Astrocyte (in vitro differentiated cells and primary cell): ENCODE results near the gene ADD1. TPM values are rescaled to one million over a fixed set of nuclear protein-coding genes. Genes with fewer than 3 reads are reported as not detected.

Experiments
- DNase-seq: peaks from one replicate; pipeline ENCODE4 v3.0.0-alpha.2; 2010; ENCODE audit warnings: low read depth
- FAIRE-seq: peaks from 2 replicates; lab custom pipeline; 2011; peaks lifted over from hg19 to GRCh38; lab: Jason Lieb, UNC
- H2AFZ ChIP-seq: 2 replicates; pipeline ENCODE4 v1.6.0; 2012; ENCODE audit warnings: low read depth, low read length, inconsistent platforms
- H3K27ac ChIP-seq: 2 replicates; pipeline ENCODE4 v1.5.1; 2011; ENCODE audit warnings: low read depth, low read length, inconsistent platforms
- H3K27me3 ChIP-seq: 2 replicates; pipeline ENCODE4 v1.6.0; 2011; ENCODE audit warnings: low read length, inconsistent platforms; ENCODE audit not compliant: insufficient read depth
- H3K36me3 ChIP-seq: 2 replicates; pipeline ENCODE4 v1.5.1; 2011; ENCODE audit warnings: low read length, inconsistent platforms; ENCODE audit not compliant: insufficient read depth
- H3K4me1 ChIP-seq: 2 replicates; pipeline ENCODE4 v1.5.1; 2011; ENCODE audit warnings: low read length, inconsistent platforms; ENCODE audit not compliant: insufficient read depth
- H3K4me2 ChIP-seq: 2 replicates; pipeline ENCODE4 v1.6.0; 2012; ENCODE audit warnings: low read length, inconsistent platforms
- H3K4me3 ChIP-seq: 2 replicates; pipeline ENCODE4 v1.5.1; 2011; ENCODE audit warnings: low read depth, mild to moderate bottlenecking, low read length, inconsistent platforms; ENCODE audit not compliant: insufficient read depth
- H3K79me2 ChIP-seq: 2 replicates; pipeline ENCODE4 v1.6.0; 2012; ENCODE audit warnings: mild to moderate bottlenecking, low read length, inconsistent platforms; ENCODE audit not compliant: insufficient read depth
- H3K9ac ChIP-seq: 2 replicates; pipeline ENCODE4 v1.6.0; 2012; ENCODE audit warnings: mild to moderate bottlenecking, low read length, inconsistent platforms
- H3K9me3 ChIP-seq: 2 replicates; pipeline ENCODE4 v1.5.1; 2012; ENCODE audit warnings: low read depth, mild to moderate bottlenecking, low read length, inconsistent platforms; ENCODE audit not compliant: insufficient read depth
- H4K20me1 ChIP-seq: 2 replicates; pipeline ENCODE4 v1.6.0; 2012; ENCODE audit warnings: low read length, inconsistent platforms; ENCODE audit not compliant: insufficient read depth
- H3K27ac Mint-ChIP-seq: one replicate; pipeline ENCODE4 v1.8.0; 2021; ENCODE audit warnings: mild to moderate bottlenecking, mixed read lengths; ENCODE audit not compliant: unreplicated experiment
- H3K27me3 Mint-ChIP-seq: one replicate; pipeline ENCODE4 v1.8.0; 2021; ENCODE audit warnings: low read depth, mixed read lengths; ENCODE audit not compliant: unreplicated experiment
- H3K36me3 Mint-ChIP-seq: one replicate; pipeline ENCODE4 v1.8.0; 2021; ENCODE audit warnings: low read depth, mixed read lengths; ENCODE audit not compliant: unreplicated experiment
- H3K4me1 Mint-ChIP-seq: one replicate; pipeline ENCODE4 v1.8.0; 2021; ENCODE audit warnings: low read depth, mixed read lengths; ENCODE audit not compliant: unreplicated experiment
- H3K4me3 Mint-ChIP-seq: one replicate; pipeline ENCODE4 v1.8.0; 2021; ENCODE audit warnings: mild to moderate bottlenecking, moderate library complexity, mixed read lengths; ENCODE audit not compliant: unreplicated experiment
- H3K9me3 Mint-ChIP-seq: one replicate; pipeline ENCODE4 v1.8.0; 2021; ENCODE audit warnings: mild to moderate bottlenecking, mixed read lengths; ENCODE audit not compliant: unreplicated experiment
- CTCF ChIP-seq: IDR thresholded peaks from 2 replicates; pipeline ENCODE4 v1.5.1; 2011; ENCODE audit warnings: low read depth, mild to moderate bottlenecking, inconsistent platforms, low read length, moderate library complexity; ENCODE audit not compliant: insufficient read depth
- EZH2 ChIP-seq: IDR thresholded peaks from 2 replicates; pipeline ENCODE4 v1.6.1; 2012; ENCODE audit warnings: mild to moderate bottlenecking, low read length, inconsistent platforms; ENCODE audit not compliant: insufficient read depth
- total RNA-seq: library from RNA; stranded (reverse); gene quantifications from 2 replicates; pipeline ENCODE4 v1.2.1, GENCODE V29; 2021

The ADD1 gene
- total RNA-seq, 1 donor from 2014 or later = 280 TPM

GRCh38 chr4:2940267-2941137 lies 96.9 kb downstream of the ADD1 start:
- H3K36me3 ChIP-seq = peaks cover 48% of the 10 kb centered on the region

GRCh38 chr4:2941138-2942036 lies 97.7 kb downstream of the ADD1 start:
- no peak overlapping the region for H3K4me3 ChIP-seq
- DNase-seq = no peak
- FAIRE-seq = no peak
- H3K36me3 Mint-ChIP-seq = peaks cover 23% of the 10 kb centered on the region
- no peak overlapping the region for H2AFZ ChIP-seq
- peaks cover 54% of the 10 kb centered on the region for H3K36me3 ChIP-seq
- no peaks in the 10 kb centered on the region for H3K9me3 Mint-ChIP-seq
- H3K9me3 ChIP-seq = peaks cover 4% of the 10 kb centered on the region
- peaks cover 14% of the 10 kb centered on the region for H3K4me1 ChIP-seq
- H3K4me3 Mint-ChIP-seq = no peak overlapping the region
- H3K4me2 ChIP-seq = no peak overlapping the region
- no peak overlapping the region for H3K27ac ChIP-seq
- H3K27me3 Mint-ChIP-seq = no peaks in the 10 kb centered on the region
- peak overlapping the region; percentile 62 for H3K27ac Mint-ChIP-seq
- TF ChIP-seq CTCF (no peak), EZH2 (no peak)
- peaks cover 10% of the 10 kb centered on the region for H3K4me1 Mint-ChIP-seq
- no peaks in the 10 kb centered on the region for H3K27me3 ChIP-seq
- H4K20me1 ChIP-seq = peaks cover 74% of the 10 kb centered on the region
- H3K9ac ChIP-seq = no peak overlapping the region
- H3K79me2 ChIP-seq = peaks cover 31% of the 10 kb centered on the region

More at GRCh38 chr4:2940267-2941137, 96.9 kb downstream of the ADD1 start:
- Mint-ChIP-seq H3K9me3 (no peaks in the 10 kb centered on the region), H3K27me3 (no peaks in the 10 kb centered on the region), H3K27ac (no peak overlapping the region), H3K4me1 (peaks cover 18% of the 10 kb centered on the region), H3K4me3 (no peak overlapping the region), H3K36me3 (peaks cover 20% of the 10 kb centered on the region)
- Histone ChIP-seq H3K4me2 (no peak overlapping the region), H3K9ac (no peak overlapping the region), H3K27me3 (no peaks in the 10 kb centered on the region), H4K20me1 (peaks cover 78% of the 10 kb centered on the region), H3K79me2 (peaks cover 37% of the 10 kb centered on the region), H3K4me1 (peaks cover 22% of the 10 kb centered on the region), H2AFZ (no peak overlapping the region), H3K27ac (no peak overlapping the region), H3K9me3 (peaks cover 4% of the 10 kb centered on the region), H3K4me3 (no peak overlapping the region)
- TF ChIP-seq CTCF (no peak), EZH2 (no peak)
- DNase-seq = no peak
- no peak for FAIRE-seq
